ENCODE results near the gene TRIM6. TPM values are rescaled to one million over a fixed set of nuclear protein-coding genes. Genes with fewer than 3 reads are reported as not detected.

TRIM6 gene
- total RNA-seq, 1 donor from 2014 or later = 7.1 TPM

GRCh38 chr11:5631417-5631816 lies 35.0 kb downstream of the TRIM6 start:
- Histone ChIP-seq H3F3A (ENCODE audit: low read depth) (no peaks in the 10 kb centered on the region), H3K4me1 (no peaks in the 10 kb centered on the region), H3K79me2 (ENCODE audit: low read depth) (no peaks in the 10 kb centered on the region), H3K4me2 (no peak overlapping the region), H4K20me1 (ENCODE audit: low read depth) (no peaks in the 10 kb centered on the region), H3K27me3 (no peaks in the 10 kb centered on the region), H3K9ac (no peak overlapping the region), H3K36me3 (no peaks in the 10 kb centered on the region), H3K4me3 (no peak overlapping the region), H3K27ac (no peak overlapping the region), H2AFZ (replicated peaks) (no peak overlapping the region), H3K9me3 (ENCODE audit: low read depth) (no peaks in the 10 kb centered on the region)
- H3K27ac Mint-ChIP-seq = no peak overlapping the region
- DNase-seq (ENCODE audit: low spot score) = no peak
- H3K27me3 Mint-ChIP-seq (ENCODE audit: insufficient read depth, low read depth) = no peaks in the 10 kb centered on the region
- H3K4me1 Mint-ChIP-seq = no peaks in the 10 kb centered on the region
- H3K4me3 Mint-ChIP-seq = no peak overlapping the region
- TF ChIP-seq EZH2 (IDR thresholded peaks at IDR 0.05) = no peak
- TF ChIP-seq EZH2phosphoT487 (IDR thresholded peaks at IDR 0.05) = no peak
- no peak for TF ChIP-seq CTCF (IDR thresholded peaks at IDR 0.05)
- no peaks in the 10 kb centered on the region for H3K9me3 Mint-ChIP-seq
- H3K36me3 Mint-ChIP-seq = peaks cover 2% of the 10 kb centered on the region

- no peak overlapping the region for H3K4me3 Mint-ChIP-seq
- Histone ChIP-seq H3K9me3 (ENCODE audit: low read depth) (no peaks in the 10 kb centered on the region), H3K36me3 (no peaks in the 10 kb centered on the region), H3K9ac (no peak overlapping the region), H3K79me2 (ENCODE audit: low read depth) (no peaks in the 10 kb centered on the region), H2AFZ (replicated peaks) (no peak overlapping the region), H3K27me3 (no peaks in the 10 kb centered on the region), H3K4me1 (no peaks in the 10 kb centered on the region), H3K27ac (no peak overlapping the region), H4K20me1 (ENCODE audit: low read depth) (no peaks in the 10 kb centered on the region), H3F3A (ENCODE audit: low read depth) (no peaks in the 10 kb centered on the region), H3K4me3 (no peak overlapping the region), H3K4me2 (no peak overlapping the region)
- H3K27ac Mint-ChIP-seq = no peak overlapping the region
- H3K36me3 Mint-ChIP-seq = peaks cover 2% of the 10 kb centered on the region
- no peaks in the 10 kb centered on the region for H3K9me3 Mint-ChIP-seq
- TF ChIP-seq CTCF (IDR thresholded peaks at IDR 0.05) (no peak), EZH2 (IDR thresholded peaks at IDR 0.05) (no peak)
- H3K27me3 Mint-ChIP-seq (ENCODE audit: insufficient read depth, low read depth) = no peaks in the 10 kb centered on the region
- no peaks in the 10 kb centered on the region for H3K4me1 Mint-ChIP-seq
- no peak for DNase-seq (ENCODE audit: low spot score)
Observed at GRCh38 chr11:5631969-5632635, 35.7 kb downstream of the TRIM6 start.

- Histone ChIP-seq H3K4me1 (no peaks in the 10 kb centered on the region), H3K9me3 (ENCODE audit: low read depth) (no peaks in the 10 kb centered on the region), H3K27me3 (no peaks in the 10 kb centered on the region), H2AFZ (replicated peaks) (no peak overlapping the region), H3K79me2 (ENCODE audit: low read depth) (no peaks in the 10 kb centered on the region), H3K9ac (no peak overlapping the region), H3F3A (ENCODE audit: low read depth) (no peaks in the 10 kb centered on the region), H3K4me2 (no peak overlapping the region), H4K20me1 (ENCODE audit: low read depth) (no peaks in the 10 kb centered on the region), H3K36me3 (no peaks in the 10 kb centered on the region), H3K4me3 (no peak overlapping the region), H3K27ac (no peak overlapping the region)
- H3K9me3 Mint-ChIP-seq = no peaks in the 10 kb centered on the region
- H3K4me1 Mint-ChIP-seq = no peaks in the 10 kb centered on the region
- no peak overlapping the region for H3K4me3 Mint-ChIP-seq
- TF ChIP-seq EZH2 (IDR thresholded peaks at IDR 0.05) = no peak
- no peak for TF ChIP-seq CTCF (IDR thresholded peaks at IDR 0.05)
- no peak for TF ChIP-seq EZH2phosphoT487 (IDR thresholded peaks at IDR 0.05)
- H3K36me3 Mint-ChIP-seq = no peaks in the 10 kb centered on the region
- H3K27ac Mint-ChIP-seq = no peak overlapping the region
- H3K27me3 Mint-ChIP-seq (ENCODE audit: insufficient read depth, low read depth) = no peaks in the 10 kb centered on the region
- DNase-seq (ENCODE audit: low spot score) = no peak
Observed at GRCh38 chr11:5639953-5640352, 43.5 kb downstream of the TRIM6 start.
